ENCODE data around the gene NCAM2.

Gene NCAM2

DNA sequence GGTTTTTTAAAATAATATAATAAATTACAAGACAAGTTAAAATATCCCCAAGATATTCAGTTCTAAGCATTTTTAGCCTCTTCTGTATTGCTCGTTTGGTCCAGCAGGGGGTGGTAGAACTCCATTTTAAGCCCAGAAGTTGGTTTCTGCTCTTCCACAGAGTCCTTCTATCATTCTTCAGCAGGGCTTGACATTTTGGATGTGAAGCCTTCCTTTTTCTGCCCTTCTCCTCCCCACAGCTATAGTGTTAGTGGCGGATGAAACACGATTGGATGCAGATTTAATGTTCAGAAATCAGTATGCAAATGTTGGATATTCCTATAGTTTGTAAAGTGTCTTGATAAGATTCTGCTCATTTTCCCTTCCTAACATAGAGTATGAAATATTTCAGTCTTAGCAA lies 1.4 kb downstream of the NCAM2 start:
- no peak overlapping the region for H3K4me3 ChIP-seq (ENCODE audit: low read depth in 1 of 2, low read length in 2 of 2)
- H3K9ac ChIP-seq (ENCODE audit: low read length), result no peak overlapping the region
- peaks cover 5% of the 10 kb centered on the region for H3K4me1 ChIP-seq (ENCODE audit: insufficient read depth, low read length)
- H3K27me3 ChIP-seq (ENCODE audit: control insufficient read depth in 1 of 2, insufficient read depth in 2 of 2, low read length in 2 of 2), result no peaks in the 10 kb centered on the region
- no peak overlapping the region for H3K27ac ChIP-seq (ENCODE audit: low read depth, low read length)
- no peaks in the 10 kb centered on the region for H3K9me3 ChIP-seq (ENCODE audit: low read length)
- H3K36me3 ChIP-seq (ENCODE audit: insufficient read depth, low read length), result no peaks in the 10 kb centered on the region

DNA sequence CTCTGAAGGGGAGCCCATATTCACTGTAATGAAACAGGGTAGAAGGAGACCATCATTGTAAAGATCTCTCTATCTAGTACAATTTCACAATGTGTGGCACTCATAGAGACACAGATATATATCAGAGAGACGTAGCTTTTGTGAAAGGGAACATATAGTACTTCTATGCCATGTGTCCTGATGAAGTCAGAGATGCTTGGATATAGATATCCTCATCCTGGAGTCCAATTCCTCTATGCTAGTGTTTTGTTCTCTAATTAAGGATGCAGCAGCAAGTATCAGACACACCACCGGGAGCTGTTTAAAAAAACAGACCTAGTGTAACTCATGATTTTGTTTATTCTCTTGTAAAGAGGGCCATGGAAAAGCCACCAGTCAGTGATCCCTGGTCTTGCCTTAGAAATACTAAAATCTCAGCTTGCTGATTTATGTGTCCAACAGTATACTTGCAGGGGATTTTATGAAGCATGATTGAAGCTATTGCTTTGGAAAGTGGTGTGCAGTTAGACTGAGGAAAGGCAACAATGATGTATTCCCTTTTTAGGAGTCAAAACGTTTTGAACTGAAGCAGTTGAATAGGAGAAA lies 2.5 kb downstream of the NCAM2 start:
- no peak overlapping the region for H3K27ac ChIP-seq (ENCODE audit: low read depth, low read length)
- H3K36me3 ChIP-seq (ENCODE audit: insufficient read depth, low read length), result no peaks in the 10 kb centered on the region
- H3K9me3 ChIP-seq (ENCODE audit: low read length), result no peaks in the 10 kb centered on the region
- no peaks in the 10 kb centered on the region for H3K27me3 ChIP-seq (ENCODE audit: control insufficient read depth in 1 of 2, insufficient read depth in 2 of 2, low read length in 2 of 2)
- H3K4me3 ChIP-seq (ENCODE audit: low read depth in 1 of 2, low read length in 2 of 2), result no peak overlapping the region
- peaks cover 5% of the 10 kb centered on the region for H3K4me1 ChIP-seq (ENCODE audit: insufficient read depth, low read length)
- H3K9ac ChIP-seq (ENCODE audit: low read length), result no peak overlapping the region

DNA sequence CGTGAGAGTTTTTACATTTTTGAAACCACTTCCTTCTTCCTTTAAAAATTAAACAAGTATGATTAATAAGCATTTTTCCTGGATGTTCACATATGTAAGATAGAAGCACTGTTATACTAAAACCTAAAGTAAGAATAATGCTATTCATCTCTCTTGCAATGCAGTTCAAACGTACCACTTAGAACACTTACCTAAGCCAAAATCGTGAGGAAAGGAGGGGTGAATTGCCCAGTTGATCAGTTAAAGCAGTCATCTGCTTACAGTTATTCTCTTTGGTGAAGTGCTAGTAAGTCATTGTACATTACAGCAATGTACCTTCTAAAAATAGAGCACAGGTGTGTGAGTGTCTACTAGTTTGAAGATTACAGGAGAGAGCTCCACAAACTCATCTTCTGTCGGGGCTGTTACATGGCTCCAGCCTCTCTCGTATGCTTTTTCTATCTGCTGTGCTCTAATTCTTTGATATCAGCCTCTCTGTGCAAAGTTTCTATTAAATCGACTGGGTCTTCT lies 3.4 kb downstream of the NCAM2 start:
- peak overlapping the region in 1 of 2 donors; percentile 9 for H3K4me3 ChIP-seq (ENCODE audit: low read depth in 1 of 2, low read length in 2 of 2)
- H3K4me1 ChIP-seq (ENCODE audit: insufficient read depth, low read length), result peaks cover 5% of the 10 kb centered on the region
- H3K27me3 ChIP-seq (ENCODE audit: control insufficient read depth in 1 of 2, insufficient read depth in 2 of 2, low read length in 2 of 2), result no peaks in the 10 kb centered on the region
- H3K36me3 ChIP-seq (ENCODE audit: insufficient read depth, low read length), result no peaks in the 10 kb centered on the region
- no peak overlapping the region for H3K9ac ChIP-seq (ENCODE audit: low read length)
- no peak overlapping the region for H3K27ac ChIP-seq (ENCODE audit: low read depth, low read length)
- no peaks in the 10 kb centered on the region for H3K9me3 ChIP-seq (ENCODE audit: low read length)

DNA sequence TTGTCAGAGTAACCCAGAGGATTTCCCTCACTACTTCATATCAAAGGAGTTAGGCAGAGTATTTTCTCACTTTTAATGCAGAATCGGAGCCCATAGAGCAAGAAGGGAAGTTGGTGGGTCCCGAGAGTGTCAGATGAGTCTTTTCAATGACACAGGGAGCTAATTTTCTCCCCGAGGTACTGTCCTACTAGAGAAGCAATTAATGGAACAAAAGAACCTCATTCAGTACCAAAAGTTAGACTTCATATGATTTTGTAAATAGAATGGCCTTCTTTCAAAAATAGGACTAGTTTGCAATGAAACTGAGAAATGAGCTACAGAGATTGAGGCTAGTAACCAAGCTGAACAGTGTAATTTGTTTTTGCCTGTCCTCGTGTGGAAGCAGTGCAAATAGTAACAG lies 3.9 kb downstream of the NCAM2 start:
- Histone ChIP-seq H3K9ac (ENCODE audit: low read length) (no peak overlapping the region), H3K4me3 (ENCODE audit: low read depth in 1 of 2, low read length in 2 of 2) (peak overlapping the region in 1 of 2 donors; percentile 9), H3K27me3 (ENCODE audit: control insufficient read depth in 1 of 2, insufficient read depth in 2 of 2, low read length in 2 of 2) (no peaks in the 10 kb centered on the region), H3K4me1 (ENCODE audit: insufficient read depth, low read length) (peaks cover 5% of the 10 kb centered on the region), H3K9me3 (ENCODE audit: low read length) (no peaks in the 10 kb centered on the region), H3K27ac (ENCODE audit: low read depth, low read length) (no peak overlapping the region), H3K36me3 (ENCODE audit: insufficient read depth, low read length) (no peaks in the 10 kb centered on the region)

DNA sequence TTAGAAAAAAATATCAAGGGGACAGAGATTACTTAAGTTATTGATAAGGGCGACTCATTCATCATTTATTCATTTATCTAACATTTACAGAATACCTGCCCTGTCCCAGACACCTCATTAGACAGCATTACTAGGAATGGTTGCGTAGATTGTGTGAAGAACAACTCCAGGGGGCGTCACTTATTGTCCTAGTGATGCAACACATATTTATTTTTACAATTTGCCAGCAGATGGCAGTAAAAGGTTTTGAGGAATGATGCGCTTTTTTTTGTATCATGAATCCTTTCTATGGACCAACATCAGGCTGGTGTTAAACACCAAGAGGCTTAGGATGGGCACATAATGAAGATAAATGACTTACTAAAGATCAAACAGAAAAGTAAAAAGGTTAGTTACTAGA lies 5.5 kb downstream of the NCAM2 start:
- H3K9me3 ChIP-seq (ENCODE audit: low read length), result no peaks in the 10 kb centered on the region
- no peak overlapping the region for H3K9ac ChIP-seq (ENCODE audit: low read length)
- H3K4me3 ChIP-seq (ENCODE audit: low read depth in 1 of 2, low read length in 2 of 2), result no peak overlapping the region
- H3K27ac ChIP-seq (ENCODE audit: low read depth, low read length), result no peak overlapping the region
- H3K27me3 ChIP-seq (ENCODE audit: control insufficient read depth in 1 of 2, insufficient read depth in 2 of 2, low read length in 2 of 2), result no peaks in the 10 kb centered on the region
- H3K36me3 ChIP-seq (ENCODE audit: insufficient read depth, low read length), result no peaks in the 10 kb centered on the region
- no peaks in the 10 kb centered on the region for H3K4me1 ChIP-seq (ENCODE audit: insufficient read depth, low read length)

DNA sequence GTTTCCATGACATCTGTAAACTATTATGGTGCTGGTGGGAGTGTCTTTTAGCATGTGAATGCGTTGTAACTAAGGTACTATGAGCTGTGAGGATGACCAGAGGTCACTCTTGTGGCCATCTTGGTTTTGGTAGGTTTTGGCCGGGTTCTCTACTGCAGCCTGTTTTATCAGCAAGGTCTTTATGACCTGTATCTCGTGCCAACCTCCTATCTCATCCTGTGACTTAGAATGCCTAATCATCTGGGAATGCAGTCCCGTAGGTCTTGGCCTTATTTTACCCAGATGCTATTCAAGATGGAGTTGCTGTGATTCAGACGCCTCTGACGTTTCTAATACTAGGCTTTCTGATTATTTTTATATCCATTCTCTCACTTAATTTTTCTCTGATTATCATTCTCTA lies 9.4 kb downstream of the NCAM2 start:
- no peaks in the 10 kb centered on the region for H3K27me3 ChIP-seq (ENCODE audit: control insufficient read depth in 1 of 2, insufficient read depth in 2 of 2, low read length in 2 of 2)
- no peaks in the 10 kb centered on the region for H3K36me3 ChIP-seq (ENCODE audit: insufficient read depth, low read length)
- H3K9ac ChIP-seq (ENCODE audit: low read length), result no peak overlapping the region
- no peaks in the 10 kb centered on the region for H3K9me3 ChIP-seq (ENCODE audit: low read length)
- no peak overlapping the region for H3K27ac ChIP-seq (ENCODE audit: low read depth, low read length)
- H3K4me3 ChIP-seq (ENCODE audit: low read depth in 1 of 2, low read length in 2 of 2), result no peak overlapping the region
- no peaks in the 10 kb centered on the region for H3K4me1 ChIP-seq (ENCODE audit: insufficient read depth, low read length)

DNA sequence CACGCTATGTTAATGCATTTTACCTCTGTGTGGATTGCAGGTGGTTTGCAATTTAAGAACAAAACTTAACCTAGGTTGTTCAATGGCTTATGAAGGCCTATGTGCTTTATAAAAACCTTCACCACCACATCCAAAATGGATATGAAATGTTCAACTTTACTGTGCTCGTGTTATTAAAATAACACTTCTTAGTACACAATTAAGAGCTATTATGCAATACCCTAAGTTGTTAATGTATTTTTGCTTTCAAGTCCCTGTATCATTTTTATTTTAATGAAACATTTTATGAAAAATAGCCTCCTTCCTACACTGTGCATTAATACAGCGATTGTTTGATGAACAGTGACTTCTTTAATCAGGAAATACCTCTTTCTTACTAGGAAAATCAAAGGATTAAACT lies 12.0 kb downstream of the NCAM2 start:
- H3K36me3 ChIP-seq (ENCODE audit: insufficient read depth, low read length), result no peaks in the 10 kb centered on the region
- H3K27ac ChIP-seq (ENCODE audit: low read depth, low read length), result no peak overlapping the region
- H3K27me3 ChIP-seq (ENCODE audit: control insufficient read depth in 1 of 2, insufficient read depth in 2 of 2, low read length in 2 of 2), result no peaks in the 10 kb centered on the region
- no peak overlapping the region for H3K9ac ChIP-seq (ENCODE audit: low read length)
- no peak overlapping the region for H3K4me3 ChIP-seq (ENCODE audit: low read depth in 1 of 2, low read length in 2 of 2)
- no peaks in the 10 kb centered on the region for H3K9me3 ChIP-seq (ENCODE audit: low read length)
- no peaks in the 10 kb centered on the region for H3K4me1 ChIP-seq (ENCODE audit: insufficient read depth, low read length)

DNA sequence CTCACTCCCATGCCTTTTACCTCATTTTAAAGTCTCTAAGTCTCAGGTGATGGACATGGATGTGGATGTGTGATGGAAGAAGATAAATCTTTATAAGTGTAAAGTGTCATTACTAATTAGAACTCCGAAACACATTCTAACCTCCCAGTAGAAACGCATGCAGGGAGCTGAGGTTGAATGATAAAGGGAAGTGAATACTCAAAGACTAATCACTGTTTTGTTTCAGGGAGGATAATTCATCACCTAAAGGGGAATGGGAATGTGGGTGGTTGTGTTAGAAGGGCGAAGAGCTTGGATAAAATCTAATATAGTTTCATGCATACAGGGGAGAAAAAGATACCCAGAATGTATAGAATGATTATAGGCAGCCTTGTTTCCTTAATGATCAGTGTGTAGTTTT lies 12.5 kb downstream of the NCAM2 start:
- Histone ChIP-seq H3K36me3 (ENCODE audit: insufficient read depth, low read length) (no peaks in the 10 kb centered on the region), H3K4me3 (ENCODE audit: low read depth in 1 of 2, low read length in 2 of 2) (no peak overlapping the region), H3K4me1 (ENCODE audit: insufficient read depth, low read length) (no peaks in the 10 kb centered on the region), H3K27me3 (ENCODE audit: control insufficient read depth in 1 of 2, insufficient read depth in 2 of 2, low read length in 2 of 2) (no peaks in the 10 kb centered on the region), H3K9ac (ENCODE audit: low read length) (no peak overlapping the region), H3K9me3 (ENCODE audit: low read length) (no peaks in the 10 kb centered on the region), H3K27ac (ENCODE audit: low read depth, low read length) (no peak overlapping the region)

DNA sequence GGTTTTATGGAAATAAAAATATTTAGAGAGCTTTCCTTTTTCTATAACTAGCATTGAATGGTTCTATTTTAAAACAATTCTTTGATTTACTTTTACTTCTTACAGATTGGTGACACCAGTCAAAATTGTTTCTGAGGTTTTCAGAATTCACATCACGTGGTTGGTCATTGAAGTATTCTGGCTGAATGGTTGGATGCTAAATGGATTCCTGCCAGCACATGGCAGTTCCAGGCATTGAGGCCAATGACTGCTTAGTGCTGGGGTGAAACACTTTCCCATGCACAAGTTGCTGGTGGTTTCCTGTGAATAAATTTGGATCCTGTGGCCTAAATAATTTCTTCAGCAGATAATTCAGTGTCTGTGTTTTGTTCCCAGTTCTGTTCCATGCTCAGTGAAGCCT lies 20.6 kb downstream of the NCAM2 start:
- Histone ChIP-seq H3K36me3 (ENCODE audit: insufficient read depth, low read length) (no peaks in the 10 kb centered on the region), H3K9me3 (ENCODE audit: low read length) (no peaks in the 10 kb centered on the region), H3K4me3 (ENCODE audit: low read depth in 1 of 2, low read length in 2 of 2) (no peak overlapping the region), H3K9ac (ENCODE audit: low read length) (no peak overlapping the region), H3K4me1 (ENCODE audit: insufficient read depth, low read length) (no peaks in the 10 kb centered on the region), H3K27me3 (ENCODE audit: control insufficient read depth in 1 of 2, insufficient read depth in 2 of 2, low read length in 2 of 2) (no peaks in the 10 kb centered on the region), H3K27ac (ENCODE audit: low read depth, low read length) (no peak overlapping the region)

DNA sequence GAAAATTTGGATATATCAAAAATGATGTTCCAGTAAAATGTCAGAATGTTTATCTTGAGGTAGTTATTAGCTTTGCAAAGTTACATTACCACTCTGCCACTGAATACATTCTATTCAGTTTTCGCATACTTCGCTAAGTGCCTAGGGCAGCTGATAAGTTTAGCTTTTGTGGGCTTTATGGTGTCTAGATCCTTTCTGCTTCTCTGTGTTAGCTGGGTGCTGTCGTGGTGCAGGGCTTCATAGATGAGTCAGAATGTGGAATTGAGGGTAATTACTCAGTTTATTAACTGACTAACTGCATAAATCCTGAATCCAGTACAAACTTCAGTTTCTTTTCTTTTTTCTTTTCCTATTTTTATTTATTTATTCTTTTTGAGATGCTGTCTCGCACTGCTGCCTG lies 21.5 kb downstream of the NCAM2 start:
- Histone ChIP-seq H3K4me1 (ENCODE audit: insufficient read depth, low read length) (no peaks in the 10 kb centered on the region), H3K9me3 (ENCODE audit: low read length) (no peaks in the 10 kb centered on the region), H3K27ac (ENCODE audit: low read depth, low read length) (no peak overlapping the region), H3K27me3 (ENCODE audit: control insufficient read depth in 1 of 2, insufficient read depth in 2 of 2, low read length in 2 of 2) (no peaks in the 10 kb centered on the region), H3K4me3 (ENCODE audit: low read depth in 1 of 2, low read length in 2 of 2) (no peak overlapping the region), H3K36me3 (ENCODE audit: insufficient read depth, low read length) (no peaks in the 10 kb centered on the region), H3K9ac (ENCODE audit: low read length) (no peak overlapping the region)

DNA sequence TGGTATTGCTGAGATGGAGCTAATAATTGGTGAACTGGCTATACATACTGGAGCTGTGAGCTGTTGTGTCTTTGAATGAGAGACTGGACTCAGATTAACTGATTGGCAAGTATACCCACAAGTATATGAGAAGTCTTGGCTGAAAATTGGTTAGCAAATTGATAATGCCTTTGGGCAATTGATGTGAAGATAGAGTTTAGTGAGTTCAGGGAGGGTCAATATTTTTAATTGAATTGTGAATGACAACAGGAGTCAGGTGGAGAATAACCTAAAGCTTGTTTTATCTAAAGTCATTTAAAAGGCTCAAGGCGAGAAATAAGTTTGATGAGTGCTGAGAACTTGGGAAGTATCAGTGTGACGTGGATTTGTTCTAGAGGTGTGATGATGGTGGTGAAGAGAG lies 27.5 kb downstream of the NCAM2 start:
- Histone ChIP-seq H3K4me1 (ENCODE audit: insufficient read depth, low read length) (no peaks in the 10 kb centered on the region), H3K27me3 (ENCODE audit: control insufficient read depth in 1 of 2, insufficient read depth in 2 of 2, low read length in 2 of 2) (no peaks in the 10 kb centered on the region), H3K27ac (ENCODE audit: low read depth, low read length) (no peak overlapping the region), H3K9me3 (ENCODE audit: low read length) (no peaks in the 10 kb centered on the region), H3K36me3 (ENCODE audit: insufficient read depth, low read length) (no peaks in the 10 kb centered on the region), H3K4me3 (ENCODE audit: low read depth in 1 of 2, low read length in 2 of 2) (no peak overlapping the region), H3K9ac (ENCODE audit: low read length) (no peak overlapping the region)

DNA sequence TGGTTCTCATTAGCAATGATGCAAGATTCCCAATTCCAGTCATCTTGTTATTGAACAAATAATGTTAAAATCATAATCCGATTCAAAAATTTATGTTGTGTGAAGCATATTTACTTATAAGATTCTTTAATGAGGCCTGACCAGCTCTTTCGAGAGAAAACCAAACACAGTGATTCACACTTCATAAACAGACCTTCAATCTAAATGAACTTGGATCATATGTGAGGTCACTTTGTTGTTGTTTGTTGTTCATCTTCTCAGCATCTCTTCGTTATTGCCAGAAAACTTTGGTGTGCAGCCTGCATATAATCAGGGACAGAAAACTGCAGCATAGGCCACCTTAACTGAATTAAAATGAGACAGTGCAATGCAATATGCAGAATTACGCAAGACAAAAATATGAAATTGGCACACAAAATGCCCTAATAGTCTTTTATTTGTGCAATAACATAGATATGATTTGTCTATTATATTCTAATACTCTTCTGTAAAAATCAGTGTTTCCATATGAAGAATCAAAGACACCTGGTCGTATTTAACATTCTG lies 30.1 kb downstream of the NCAM2 start:
- Histone ChIP-seq H3K27ac (ENCODE audit: low read depth, low read length) (no peak overlapping the region), H3K9ac (ENCODE audit: low read length) (no peak overlapping the region), H3K9me3 (ENCODE audit: low read length) (no peaks in the 10 kb centered on the region), H3K36me3 (ENCODE audit: insufficient read depth, low read length) (no peaks in the 10 kb centered on the region), H3K4me1 (ENCODE audit: insufficient read depth, low read length) (no peaks in the 10 kb centered on the region), H3K4me3 (ENCODE audit: low read depth in 1 of 2, low read length in 2 of 2) (no peak overlapping the region), H3K27me3 (ENCODE audit: control insufficient read depth in 1 of 2, insufficient read depth in 2 of 2, low read length in 2 of 2) (no peaks in the 10 kb centered on the region)
